Heart right ventricle (tissue), 16 donors: Measurements from ENCODE around the gene KDM2B. TPM values are rescaled to one million over a fixed set of nuclear protein-coding genes. Genes with fewer than 3 reads are reported as not detected.

Experiments
- ATAC-seq, 8 donors: fragments of 200-7000 bp; cut with Tn5 transposase; one replicate each; pipeline ENCODE4 v1.9.1; 2020; ENCODE audit warnings: mild to moderate bottlenecking in 8 of 8, moderate library complexity in 8 of 8, moderate number of reproducible peaks in 1 of 8
- DNase-seq, 2 donors: peaks; one replicate each; pipeline ENCODE4 v3.0.0-alpha.2; 2020
- H3K27ac ChIP-seq, 10 donors: fragments of 200-600 bp; sonication (generic) in 2 of 10; one replicate each; pipeline versions ENCODE4 v1.5.0 to v1.8.0; 2020 to 2022; ENCODE audit warnings: mild to moderate bottlenecking in 3 of 10
- H3K27me3 ChIP-seq, 7 donors: fragments of 200-600 bp; one replicate each; pipeline ENCODE4 v1.8.0; 2021 to 2022; ENCODE audit warnings: mild to moderate bottlenecking in 2 of 7
- H3K36me3 ChIP-seq, 9 donors: fragments of 200-600 bp; sonication (generic) in 1 of 9; one replicate each; pipeline versions ENCODE4 v1.5.0 to v1.8.0; 2020 to 2022; ENCODE audit warnings: mild to moderate bottlenecking in 2 of 9
- H3K4me1 ChIP-seq, 9 donors: fragments of 200-600 bp; sonication (generic) in 1 of 9; one replicate each; pipeline versions ENCODE4 v1.5.0 to v1.8.0; 2020 to 2022; ENCODE audit warnings: mild to moderate bottlenecking in 4 of 9
- H3K4me3 ChIP-seq, 10 donors: fragments of 200-600 bp; sonication (generic) in 2 of 10; one replicate each; pipeline versions ENCODE4 v1.5.0 to v1.8.0; 2020 to 2022; ENCODE audit warnings: mild to moderate bottlenecking in 7 of 10, moderate library complexity in 2 of 10
- H3K9me3 ChIP-seq, 11 donors: fragments of 200-600 bp in 10 of 11; sonication (generic) in 2 of 11; one replicate each; pipeline versions ENCODE4 v1.5.0 to v1.8.0; 2013 to 2022; ENCODE audit warnings: mild to moderate bottlenecking in 2 of 11, control low read depth in 1 of 11, moderate library complexity in 1 of 11
- CTCF ChIP-seq, 9 donors: fragments of 200-600 bp; sonication (generic) in 2 of 9; IDR thresholded peaks; one replicate each; pipeline versions ENCODE4 v1.5.0 to v1.8.0; 2021 to 2022; ENCODE audit warnings: antibody characterized with exemption in 9 of 9, mild to moderate bottlenecking in 5 of 9, moderate library complexity in 1 of 9
- WGBS, 2 donors: extraction: QIAGEN DNeasy Blood & Tissue Kit; methylation state at CpG; one replicate each; pipeline ENCODE4 v1.1.7; 2013; ENCODE audit warnings: inconsistent platforms in 1 of 2; 5-methylcytosine and 5-hydroxymethylcytosine counted together
- intact Hi-C, 10 donors: fragments of 100-400 bp; cut with DNase I; formaldehyde crosslinking; loops; one replicate each; pipeline versions ENCODE4 v1.11.1 to v1.14.2; 2022
- polyA plus RNA-seq, 2 donors: library from polyadenylated mRNA; stranded (reverse); fragments of 200-250 nt; gene quantifications; one replicate each; pipeline ENCODE4 v1.2.3, GENCODE V29; 2013
- total RNA-seq, 10 donors: library from RNA; stranded (reverse); fragmentation: NEBNext Ultra II Directional in 3 of 10; extraction: Animal tissue kit (Norgen Biotek cat#: 25700) in 3 of 10; gene quantifications; one replicate each; pipeline versions ENCODE4 v1.2.1 to v1.2.4, GENCODE V29; 2021 to 2023
- donor health status: Arrhythmogenic right ventricular cardiomyopathy.
- donor health status: ischemic (EF 13 %, LVEDD 7.1; RV severe dilation, severe dysfunction).
- donor health status: healthy with polysubstance abuse.
- donor health status: DM: no; HTN: yes; CAD: no.
- donor health status: DM: no; HTN: no; CAD: no.
- donor health status: ischemic (EF 25% LVEDD 6.9; RV normal size, moderate dysfunction).
- donor health status: ischemic (EF 25% LVEDD 5.7; RV mildly dilated, moderate dysfunction).
- donor health status: healthy.
- donor health status: DM: yes; HTN: yes; CAD: no.
- donor health status: Ischemic cardiomyopathy.
- donor health status: ischemic (EF 35%, LVEDD 5.7; RV mildly dilated, moderate dysfunction).
- donor health status: nonischemic (EF 11% LVEDD 7.7; RV severe dilation, severe dysfunction).
- donor health status: DM: yes; HTN: yes; CAD: no.
- donor health status: PGD.
- donor health status: ischemic (EF 29% LVEDD 5.4; RV normal size, mild dysfunction).
- donor health status: nonischemic (EF 23%, LVEDD 6.1; RV moderate dilation, normal function).

Gene KDM2B
- total and polyA plus RNA-seq, 12 donors = 4.8 to 18.4 (median 13.6) TPM

DNA sequence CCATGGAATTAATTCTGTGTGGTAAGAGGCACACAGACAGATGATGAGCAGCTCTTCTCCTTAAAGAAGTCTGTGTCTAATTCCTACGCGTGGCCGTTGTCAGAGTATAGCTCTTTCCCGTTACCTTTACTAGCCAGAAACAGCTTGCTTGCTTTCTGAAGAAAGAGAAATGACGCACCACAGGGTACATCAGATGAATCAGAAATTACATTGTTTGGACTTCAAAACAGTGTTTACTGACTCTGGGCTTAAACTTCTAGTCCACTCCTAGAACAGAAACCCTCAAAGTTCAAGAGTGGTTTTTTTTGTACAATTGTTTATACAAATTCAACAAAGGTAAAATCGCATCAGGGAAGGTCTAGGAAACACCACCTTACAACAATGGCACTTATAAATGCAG is 151.9 kb downstream of the KDM2B start:
- no peaks in the 10 kb centered on the region for H3K9me3 ChIP-seq
- intact Hi-C loops = no loop called here
- peaks cover 0 to 24% (median 5%) of the 10 kb centered on the region in 9 donors for H3K4me1 ChIP-seq

GRCh38 chr12:121427556-121428050 is 153.2 kb downstream of the KDM2B start:
- intact Hi-C loops = no loop called here
- no peak for ATAC-seq
- 86 to 94% methylated on average over 2 of the region's 2 CpGs for WGBS, 2 donors

More for the DNA sequence above, 151.9 kb downstream of the KDM2B start:
- Histone ChIP-seq H3K27me3 (no peaks in the 10 kb centered on the region), H3K36me3 (peaks cover 0 to 100% (median 58%) of the 10 kb centered on the region in 9 donors), H3K27ac (no peak overlapping the region), H3K4me3 (no peak overlapping the region)
- 96% methylated on average over 6 of the region's 6 CpGs for WGBS, 2 donors
- ATAC-seq = no peak
- no peak for TF ChIP-seq CTCF (IDR thresholded peaks at IDR 0.05)
- no peak for DNase-seq

GRCh38 chr12:121424624-121424975 is 156.2 kb downstream of the KDM2B start:
- no peak for TF ChIP-seq CTCF (IDR thresholded peaks at IDR 0.05)
- Histone ChIP-seq H3K27ac (peak overlapping the region in 9 of 10 donors; percentile 36 to 79 (median 61)), H3K9me3 (no peaks in the 10 kb centered on the region), H3K27me3 (no peaks in the 10 kb centered on the region), H3K36me3 (peaks cover 0 to 100% (median 46%) of the 10 kb centered on the region in 9 donors), H3K4me3 (no peak overlapping the region), H3K4me1 (peaks cover 0 to 36% (median 10%) of the 10 kb centered on the region in 9 donors)
- intact Hi-C loops = no loop called here
- 98 to 100% methylated on average over 1 of the region's 1 CpG for WGBS, 2 donors
- no peak for ATAC-seq
- DNase-seq = no peak

More at GRCh38 chr12:121427556-121428050, 153.2 kb downstream of the KDM2B start:
- TF ChIP-seq CTCF (IDR thresholded peaks at IDR 0.05) = no peak
- peaks cover 0 to 100% (median 49%) of the 10 kb centered on the region in 9 donors for H3K36me3 ChIP-seq
- no peak overlapping the region for H3K27ac ChIP-seq
- peaks cover 0 to 29% (median 5%) of the 10 kb centered on the region in 9 donors for H3K4me1 ChIP-seq
- H3K4me3 ChIP-seq = no peak overlapping the region
- no peaks in the 10 kb centered on the region for H3K9me3 ChIP-seq
- DNase-seq = no peak
- no peaks in the 10 kb centered on the region for H3K27me3 ChIP-seq

DNA sequence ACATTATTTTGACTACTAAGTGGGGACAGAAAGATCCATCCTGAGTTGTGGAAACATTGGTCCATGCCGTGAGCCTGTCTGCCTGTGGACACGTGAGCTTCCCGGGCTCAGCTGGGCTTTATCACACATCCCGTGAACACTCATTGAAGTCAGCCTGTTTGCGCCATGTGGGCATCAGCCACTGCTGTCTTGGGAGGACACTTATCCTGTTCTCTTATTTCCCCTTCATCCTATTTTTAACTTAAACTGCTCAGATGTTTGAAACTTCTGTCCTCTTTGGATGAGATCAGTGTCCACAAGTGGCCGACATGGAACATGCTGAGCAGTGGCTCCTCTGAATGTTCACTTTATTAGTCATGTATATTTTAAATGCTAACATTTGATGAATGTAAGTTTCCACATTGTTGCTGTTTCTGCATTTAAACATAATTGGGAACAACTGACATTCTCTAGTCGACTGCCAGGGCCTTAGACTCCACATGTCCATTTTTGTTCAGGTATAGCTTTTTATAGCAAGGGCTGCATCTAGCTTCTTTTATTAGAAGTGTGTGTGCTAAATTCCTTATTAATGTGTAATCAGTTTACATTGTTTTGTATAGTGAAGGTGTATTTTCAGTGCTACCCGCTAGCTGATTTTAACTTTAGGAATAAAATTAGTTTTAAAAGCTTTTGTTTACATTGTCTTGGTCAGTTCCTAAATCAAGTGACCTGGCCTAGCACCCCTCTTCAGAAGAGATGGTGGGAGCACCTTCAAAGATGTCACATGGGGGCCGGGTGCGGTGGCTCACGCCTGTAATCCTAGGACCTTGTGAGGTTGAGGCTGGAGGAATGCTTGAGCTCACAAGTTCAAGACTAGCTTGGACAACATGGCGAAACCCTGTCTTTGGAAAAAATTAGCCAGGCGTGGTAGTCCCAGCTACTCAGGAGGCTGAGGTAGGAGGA is 156.9 kb downstream of the KDM2B start:
- H3K9me3 ChIP-seq = no peaks in the 10 kb centered on the region
- peak; percentile 60 to 96 (median 90) for ATAC-seq
- 68 to 78% methylated on average over 13 of the region's 13 CpGs for WGBS, 2 donors
- H3K36me3 ChIP-seq = peaks cover 0 to 100% (median 51%) of the 10 kb centered on the region in 9 donors
- H3K27ac ChIP-seq = peak overlapping the region in 9 of 10 donors; percentile 36 to 79 (median 61)
- intact Hi-C loops = no loop called here
- no peak for TF ChIP-seq CTCF (IDR thresholded peaks at IDR 0.05)
- peak; percentile 29 to 55 for DNase-seq
- H3K27me3 ChIP-seq = no peaks in the 10 kb centered on the region
- no peak overlapping the region for H3K4me3 ChIP-seq
- peaks cover 0 to 36% (median 10%) of the 10 kb centered on the region in 9 donors for H3K4me1 ChIP-seq
